HL-60 (cell line): Measurements from ENCODE around the gene LY6G6D.
A peak's percentile ranks its signal among the peaks of the same experiment; 100 is the strongest.

Experiments
- DNase-seq, 2 experiments: peaks; one replicate each; pipeline ENCODE4 v3.0.0-alpha.2; 2010 to 2020; ENCODE audit warnings: low read depth in 1 of 2, low spot score in 1 of 2
- H3K27ac ChIP-seq: fragments of 250-450 bp; sonication (Bioruptor Pico); replicated peaks from 2 replicates; pipeline ENCODE4 v1.5.1; 2020; ENCODE audit warnings: mild to moderate bottlenecking, moderate library complexity
- H3K27me3 ChIP-seq: fragments of 250-450 bp; sonication (Bioruptor Pico); 2 replicates; pipeline ENCODE4 v1.5.1; 2021; ENCODE audit warnings: mild to moderate bottlenecking, moderate library complexity; ENCODE audit not compliant: insufficient read depth, poor library complexity, severe bottlenecking
- H3K4me3 ChIP-seq: replicated peaks from 2 replicates; pipeline ENCODE4 v1.5.1; 2011; ENCODE audit warnings: mild to moderate bottlenecking, control low read depth, low read length; ENCODE audit not compliant: insufficient read depth
- GABPA ChIP-seq: IDR thresholded peaks from 2 replicates; pipeline ENCODE4 v1.6.1; 2012; ENCODE audit warnings: low read depth
- POLR2AphosphoS5 ChIP-seq: IDR thresholded peaks from 2 replicates; pipeline ENCODE4 v1.6.1; 2012; ENCODE audit warnings: low read depth
- SPI1 ChIP-seq: IDR thresholded peaks from 2 replicates; pipeline ENCODE4 v1.6.1; 2012; ENCODE audit warnings: low read depth, mild to moderate bottlenecking, borderline replicate concordance
- TF ChIP-seq, protein P1 (sequence below): IDR thresholded peaks from one replicate; pipeline ENCODE4 v1.5.1; 2011; ENCODE audit warnings: low read length, control low read depth, inconsistent platforms; ENCODE audit not compliant: insufficient read depth
- TF ChIP-seq, protein P2 (sequence below): IDR thresholded peaks from 2 replicates; pipeline ENCODE4 v1.6.1; 2012; ENCODE audit warnings: low read depth; ENCODE audit not compliant: insufficient replicate concordance

Gene LY6G6D

GRCh38 chr6:31727034-31727716 is 12.0 kb downstream of the LY6G6D start:
- peak in 1 of 2 experiments; percentile 82 for DNase-seq
- Histone ChIP-seq H3K27me3 (no peaks in the 10 kb centered on the region), H3K27ac (peak overlapping the region; percentile 66), H3K4me3 (no peak overlapping the region)
- TF ChIP-seq GABPA (no peak), POLR2AphosphoS5 (peak; percentile 81), SPI1 (peak; percentile 100; the same call in 1 of the 2 replicates)
- TF ChIP-seq, protein P1, sequence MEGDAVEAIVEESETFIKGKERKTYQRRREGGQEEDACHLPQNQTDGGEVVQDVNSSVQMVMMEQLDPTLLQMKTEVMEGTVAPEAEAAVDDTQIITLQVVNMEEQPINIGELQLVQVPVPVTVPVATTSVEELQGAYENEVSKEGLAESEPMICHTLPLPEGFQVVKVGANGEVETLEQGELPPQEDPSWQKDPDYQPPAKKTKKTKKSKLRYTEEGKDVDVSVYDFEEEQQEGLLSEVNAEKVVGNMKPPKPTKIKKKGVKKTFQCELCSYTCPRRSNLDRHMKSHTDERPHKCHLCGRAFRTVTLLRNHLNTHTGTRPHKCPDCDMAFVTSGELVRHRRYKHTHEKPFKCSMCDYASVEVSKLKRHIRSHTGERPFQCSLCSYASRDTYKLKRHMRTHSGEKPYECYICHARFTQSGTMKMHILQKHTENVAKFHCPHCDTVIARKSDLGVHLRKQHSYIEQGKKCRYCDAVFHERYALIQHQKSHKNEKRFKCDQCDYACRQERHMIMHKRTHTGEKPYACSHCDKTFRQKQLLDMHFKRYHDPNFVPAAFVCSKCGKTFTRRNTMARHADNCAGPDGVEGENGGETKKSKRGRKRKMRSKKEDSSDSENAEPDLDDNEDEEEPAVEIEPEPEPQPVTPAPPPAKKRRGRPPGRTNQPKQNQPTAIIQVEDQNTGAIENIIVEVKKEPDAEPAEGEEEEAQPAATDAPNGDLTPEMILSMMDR = no peak
- TF ChIP-seq, protein P2, sequence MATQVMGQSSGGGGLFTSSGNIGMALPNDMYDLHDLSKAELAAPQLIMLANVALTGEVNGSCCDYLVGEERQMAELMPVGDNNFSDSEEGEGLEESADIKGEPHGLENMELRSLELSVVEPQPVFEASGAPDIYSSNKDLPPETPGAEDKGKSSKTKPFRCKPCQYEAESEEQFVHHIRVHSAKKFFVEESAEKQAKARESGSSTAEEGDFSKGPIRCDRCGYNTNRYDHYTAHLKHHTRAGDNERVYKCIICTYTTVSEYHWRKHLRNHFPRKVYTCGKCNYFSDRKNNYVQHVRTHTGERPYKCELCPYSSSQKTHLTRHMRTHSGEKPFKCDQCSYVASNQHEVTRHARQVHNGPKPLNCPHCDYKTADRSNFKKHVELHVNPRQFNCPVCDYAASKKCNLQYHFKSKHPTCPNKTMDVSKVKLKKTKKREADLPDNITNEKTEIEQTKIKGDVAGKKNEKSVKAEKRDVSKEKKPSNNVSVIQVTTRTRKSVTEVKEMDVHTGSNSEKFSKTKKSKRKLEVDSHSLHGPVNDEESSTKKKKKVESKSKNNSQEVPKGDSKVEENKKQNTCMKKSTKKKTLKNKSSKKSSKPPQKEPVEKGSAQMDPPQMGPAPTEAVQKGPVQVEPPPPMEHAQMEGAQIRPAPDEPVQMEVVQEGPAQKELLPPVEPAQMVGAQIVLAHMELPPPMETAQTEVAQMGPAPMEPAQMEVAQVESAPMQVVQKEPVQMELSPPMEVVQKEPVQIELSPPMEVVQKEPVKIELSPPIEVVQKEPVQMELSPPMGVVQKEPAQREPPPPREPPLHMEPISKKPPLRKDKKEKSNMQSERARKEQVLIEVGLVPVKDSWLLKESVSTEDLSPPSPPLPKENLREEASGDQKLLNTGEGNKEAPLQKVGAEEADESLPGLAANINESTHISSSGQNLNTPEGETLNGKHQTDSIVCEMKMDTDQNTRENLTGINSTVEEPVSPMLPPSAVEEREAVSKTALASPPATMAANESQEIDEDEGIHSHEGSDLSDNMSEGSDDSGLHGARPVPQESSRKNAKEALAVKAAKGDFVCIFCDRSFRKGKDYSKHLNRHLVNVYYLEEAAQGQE = no peak

- H3K4me3 ChIP-seq = no peak overlapping the region
- DNase-seq = peak; percentile 81 to 92
- H3K27ac ChIP-seq = peak overlapping the region; percentile 66
- TF ChIP-seq, protein P2 = no peak
- TF ChIP-seq POLR2AphosphoS5 = no peak
- no peak for TF ChIP-seq GABPA
- no peak; the same call in 1 of the 2 replicates for TF ChIP-seq SPI1
- TF ChIP-seq, protein P1 = no peak
- no peaks in the 10 kb centered on the region for H3K27me3 ChIP-seq
Observed at GRCh38 chr6:31727717-31728671, 12.8 kb downstream of the LY6G6D start.

GRCh38 chr6:31728767-31729514 is 13.8 kb downstream of the LY6G6D start, which contains the start of gene DDAH2:
Gene DDAH2 (minus strand): TSS chr6:31729299. CDS start chr6:31729161, 138 bp downstream.
- no peak for DNase-seq
- Histone ChIP-seq H3K4me3 (peak within 1 kb of the TSS; percentile 33), H3K27ac (peak within 1 kb of the TSS; percentile 66), H3K27me3 (no peaks in the 10 kb centered on the region)
- TF ChIP-seq GABPA (no peak), SPI1 (no peak), POLR2AphosphoS5 (no peak)
- TF ChIP-seq, protein P1 = no peak
- TF ChIP-seq, protein P2 = no peak
